Measurements from ENCODE around the gene ETF1. TPM values are rescaled to one million over a fixed set of nuclear protein-coding genes. Genes with fewer than 3 reads are reported as not detected.

ETF1 gene
- total RNA-seq, 2 experiments from 2014 or later, result 131 to 132 TPM

DNA sequence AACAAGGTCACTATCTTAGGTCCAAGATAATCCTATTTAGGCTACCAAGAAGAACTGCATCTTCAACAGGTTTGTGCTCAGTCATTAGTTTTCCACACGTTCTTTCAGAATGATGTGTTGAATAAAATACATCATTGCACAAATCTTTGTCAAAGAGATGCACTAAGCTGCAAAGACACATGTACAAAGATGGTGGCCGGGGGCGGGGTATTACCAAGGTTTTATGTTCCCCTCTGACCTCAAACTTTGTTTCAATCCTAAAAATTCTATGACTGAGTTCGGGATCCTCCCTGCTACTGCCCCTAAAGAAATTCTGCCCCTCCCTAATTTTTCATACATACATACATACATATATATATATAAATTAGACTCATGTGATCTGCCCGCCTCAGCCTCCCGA lies 17.9 kb upstream of the ETF1 start:
- Mint-ChIP-seq H3K9me3 (no peaks in the 10 kb centered on the region), H3K27ac (peak overlapping the region; percentile 55), H3K36me3 (peaks cover 69% of the 10 kb centered on the region), H3K27me3 (no peaks in the 10 kb centered on the region), H3K4me1 (ENCODE audit: low read depth) (peaks cover 42% of the 10 kb centered on the region), H3K4me3 (no peak overlapping the region)
- intact Hi-C loops (cut with micrococcal nuclease), result no loop called here
- POLR2A ChIA-PET, result no interaction called here
- CTCF ChIA-PET, result interaction anchor here (1.0 kb wide), 1 partner anchor 13 kb away, joined by 3 read pairs; no protein-coding TSS in a partner anchor
- DNase-seq, result no peak

DNA sequence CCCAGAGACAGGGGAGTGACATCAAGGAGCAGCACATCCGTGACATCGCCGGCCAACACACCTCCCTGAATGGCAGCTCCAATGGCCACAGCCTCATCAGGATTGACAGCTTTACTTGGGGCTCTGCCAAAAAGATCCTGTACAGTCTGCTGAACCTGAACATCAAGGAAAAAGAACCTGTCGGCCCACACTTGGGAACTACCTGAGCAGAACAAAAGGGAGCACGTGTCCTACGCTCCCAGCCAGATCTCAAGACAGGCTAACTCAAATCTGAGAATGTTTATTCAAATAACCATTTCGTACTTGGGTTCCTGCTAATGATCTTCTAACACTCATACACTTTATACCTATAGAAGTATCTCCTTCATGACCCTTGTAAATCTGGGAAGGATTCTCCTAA lies 16.9 kb upstream of the ETF1 start:
- peak overlapping the region; percentile 58 for H3K27ac Mint-ChIP-seq
- POLR2A ChIA-PET, result no interaction called here

DNA sequence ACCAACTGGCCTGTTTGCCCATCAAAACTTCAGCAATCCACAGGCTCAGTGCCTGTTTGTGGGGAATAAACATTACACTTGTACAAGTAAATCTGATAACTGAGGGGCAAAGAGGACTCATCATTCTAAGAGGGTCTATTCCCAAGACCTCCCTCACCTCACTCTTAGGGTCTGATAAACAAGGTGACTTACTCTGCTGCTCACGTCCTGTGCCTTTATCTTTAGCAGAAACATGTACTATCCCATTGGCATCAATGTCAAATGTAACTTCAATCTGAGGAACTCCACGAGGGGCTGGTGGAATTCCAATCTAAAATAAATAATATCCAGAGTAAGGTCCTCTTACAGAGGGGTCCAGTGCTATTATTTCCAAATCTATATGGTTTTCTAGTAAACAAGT lies 14.6 kb upstream of the ETF1 start:
- peaks cover 16% of the 10 kb centered on the region for H3K4me1 Mint-ChIP-seq (ENCODE audit: low read depth)
- DNase-seq, result no peak
- no peaks in the 10 kb centered on the region for H3K9me3 Mint-ChIP-seq
- POLR2A ChIA-PET, result no interaction called here
- no peaks in the 10 kb centered on the region for H3K27me3 Mint-ChIP-seq
- no peak overlapping the region for H3K27ac Mint-ChIP-seq
- intact Hi-C loops (cut with micrococcal nuclease), result no loop called here
- no peak overlapping the region for H3K4me3 Mint-ChIP-seq
- CTCF ChIA-PET, result interaction anchor here (1.6 kb wide), 1 partner anchor 10 kb away, joined by 5 read pairs; no protein-coding TSS in a partner anchor
- H3K36me3 Mint-ChIP-seq, result peaks cover 64% of the 10 kb centered on the region

More for the DNA sequence above, 16.9 kb upstream of the ETF1 start:
- CTCF ChIA-PET, result no interaction called here
- Mint-ChIP-seq H3K9me3 (no peaks in the 10 kb centered on the region), H3K4me1 (ENCODE audit: low read depth) (peaks cover 33% of the 10 kb centered on the region), H3K36me3 (peaks cover 63% of the 10 kb centered on the region), H3K27me3 (no peaks in the 10 kb centered on the region), H3K4me3 (no peak overlapping the region)
- DNase-seq, result no peak
- intact Hi-C loops (cut with micrococcal nuclease), result no loop called here

DNA sequence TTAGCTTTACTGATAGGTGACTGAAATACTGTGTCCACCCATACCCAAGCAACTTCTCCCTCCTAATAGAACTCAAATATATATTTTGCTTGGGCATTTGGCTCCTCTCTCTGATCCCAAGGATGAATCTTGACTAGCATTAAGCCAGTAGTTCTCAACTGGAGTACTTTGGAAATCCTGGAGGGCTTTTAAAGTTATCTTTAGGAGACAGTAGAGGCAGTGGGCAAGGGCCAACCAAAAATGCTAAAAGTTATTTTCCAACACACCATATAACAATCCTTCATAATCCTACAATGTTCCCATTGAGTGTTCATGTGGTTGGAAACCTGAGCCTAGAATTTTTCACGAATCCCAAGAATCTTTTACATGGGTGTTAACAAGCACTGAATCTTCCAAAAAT lies 11.1 kb upstream of the ETF1 start:
- Mint-ChIP-seq H3K4me1 (ENCODE audit: low read depth) (peaks cover 7% of the 10 kb centered on the region), H3K4me3 (no peak overlapping the region), H3K27me3 (no peaks in the 10 kb centered on the region), H3K27ac (no peak overlapping the region), H3K36me3 (peaks cover 46% of the 10 kb centered on the region), H3K9me3 (no peaks in the 10 kb centered on the region)
- no peak for DNase-seq
- POLR2A ChIA-PET, result interaction anchor here (1.9 kb wide), 1 partner anchor 11 kb away, joined by 8 read pairs; the partner anchor contains the start of gene ETF1
- intact Hi-C loops (cut with micrococcal nuclease), result no loop called here
- CTCF ChIA-PET, result no interaction called here

DNA sequence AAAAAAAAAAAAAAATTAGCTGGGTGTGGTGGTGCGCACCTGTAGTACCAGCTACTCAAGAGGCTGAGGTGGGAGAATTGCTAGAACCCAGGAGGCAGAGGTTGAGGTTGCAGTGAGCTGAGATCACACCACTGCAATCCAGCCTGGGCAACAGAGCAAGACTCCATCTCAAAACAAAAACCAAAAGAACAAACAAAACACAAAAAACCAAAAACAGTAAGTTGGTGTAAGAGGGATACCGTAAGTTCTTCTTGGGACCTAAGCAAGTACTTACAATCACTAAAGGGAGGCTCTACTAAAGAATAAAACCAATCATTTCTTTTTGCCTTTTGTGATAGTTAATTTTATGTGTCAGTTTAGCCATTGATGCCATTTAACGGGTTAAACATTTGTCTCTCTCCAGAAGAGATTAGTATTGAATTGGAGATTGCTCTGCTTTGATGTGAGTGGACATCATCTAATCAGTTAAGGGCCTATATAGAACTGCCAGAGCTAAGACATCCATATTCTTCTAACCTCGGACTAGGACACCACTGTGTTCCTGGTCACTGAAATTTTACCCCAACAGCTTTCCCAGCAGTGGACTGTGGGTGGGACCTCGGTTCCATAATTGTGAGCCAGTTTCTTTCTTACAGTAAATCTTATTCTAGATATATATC lies 10.5 kb upstream of the ETF1 start:
- H3K4me1 Mint-ChIP-seq (ENCODE audit: low read depth), result peaks cover 7% of the 10 kb centered on the region
- no peak for DNase-seq
- H3K27ac Mint-ChIP-seq, result no peak overlapping the region
- ChIA-PET CTCF (no interaction called here), POLR2A (interaction anchor here (1.6 to 1.9 kb wide), 2 partner anchors 10 kb away, joined by 8 to 11 read pairs; partner anchors contain the start of gene ETF1)
- intact Hi-C loops (cut with micrococcal nuclease), result no loop called here
- no peaks in the 10 kb centered on the region for H3K27me3 Mint-ChIP-seq
- H3K9me3 Mint-ChIP-seq, result no peaks in the 10 kb centered on the region
- peaks cover 41% of the 10 kb centered on the region for H3K36me3 Mint-ChIP-seq
- H3K4me3 Mint-ChIP-seq, result no peak overlapping the region

DNA sequence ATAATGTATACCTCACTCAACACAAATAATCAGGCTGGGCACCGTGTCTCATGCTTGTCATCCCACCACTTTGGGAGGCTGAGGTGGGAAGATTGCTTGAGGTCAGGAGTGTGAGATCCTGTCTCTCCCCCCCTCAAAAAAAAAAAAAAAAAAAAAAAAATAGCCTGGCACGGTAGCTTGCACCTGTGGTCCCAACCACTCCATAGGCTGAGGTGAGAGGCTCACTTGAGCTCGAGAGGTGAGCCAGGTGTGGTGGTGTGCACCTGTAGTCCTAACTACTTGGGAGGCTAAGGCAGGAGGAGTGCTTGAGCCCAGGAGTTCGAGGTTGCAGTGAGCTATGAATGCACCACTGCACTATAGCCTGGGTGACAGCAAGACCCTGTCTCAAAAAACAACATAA lies 9.6 kb upstream of the ETF1 start:
- intact Hi-C loops (cut with micrococcal nuclease), result no loop called here
- H3K27me3 Mint-ChIP-seq, result no peaks in the 10 kb centered on the region
- H3K4me1 Mint-ChIP-seq (ENCODE audit: low read depth), result peaks cover 15% of the 10 kb centered on the region
- ChIA-PET POLR2A (interaction anchor here (1.6 kb wide), 1 partner anchor 10 kb away, joined by 11 read pairs; the partner anchor contains the start of gene ETF1), CTCF (interaction anchor here (1.5 kb wide), 1 partner anchor 103 kb away, joined by 3 read pairs; no protein-coding TSS in a partner anchor)
- H3K9me3 Mint-ChIP-seq, result no peaks in the 10 kb centered on the region
- DNase-seq, result no peak
- no peak overlapping the region for H3K4me3 Mint-ChIP-seq
- peaks cover 34% of the 10 kb centered on the region for H3K36me3 Mint-ChIP-seq
- H3K27ac Mint-ChIP-seq, result no peak overlapping the region

DNA sequence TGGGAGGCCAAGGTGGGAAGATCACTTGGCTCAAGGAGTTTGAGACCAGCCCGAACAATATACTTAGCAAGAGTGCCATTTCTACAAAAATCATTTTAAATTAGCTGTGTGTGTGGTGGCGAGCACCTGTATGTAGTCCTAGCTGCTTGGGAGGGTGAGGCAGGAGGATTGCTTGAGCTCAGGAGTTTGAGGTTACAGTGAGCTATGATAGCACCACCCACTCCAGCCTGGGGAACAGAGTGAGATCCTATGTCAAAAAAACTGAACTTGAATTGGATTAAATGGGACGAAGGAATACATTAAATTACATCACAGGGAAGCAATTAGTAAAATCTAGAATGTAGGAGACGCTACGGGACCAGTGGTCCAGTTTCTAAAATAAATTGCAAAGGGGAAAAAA lies 6.4 kb upstream of the ETF1 start:
- DNase-seq, result no peak
- H3K27ac Mint-ChIP-seq, result no peak overlapping the region
- ChIA-PET POLR2A (interaction anchor here (2.4 kb wide), 1 partner anchor 26 kb away, joined by 7 read pairs; the partner anchor contains the start of gene HSPA9), CTCF (interaction anchor here (0.6 to 2.0 kb wide), 6 partner anchors 20 to 102 kb away, joined by 3 to 8 read pairs (median 4); no protein-coding TSS in a partner anchor)
- H3K36me3 Mint-ChIP-seq, result peaks cover 18% of the 10 kb centered on the region
- peaks cover 40% of the 10 kb centered on the region for H3K4me1 Mint-ChIP-seq (ENCODE audit: low read depth)
- no peaks in the 10 kb centered on the region for H3K9me3 Mint-ChIP-seq
- intact Hi-C loops (cut with micrococcal nuclease), result loop anchor here (10.0 kb wide), 1 partner anchor 1625 kb away; the partner anchor contains the start of gene CYSTM1
- no peaks in the 10 kb centered on the region for H3K27me3 Mint-ChIP-seq
- H3K4me3 Mint-ChIP-seq, result no peak overlapping the region

DNA sequence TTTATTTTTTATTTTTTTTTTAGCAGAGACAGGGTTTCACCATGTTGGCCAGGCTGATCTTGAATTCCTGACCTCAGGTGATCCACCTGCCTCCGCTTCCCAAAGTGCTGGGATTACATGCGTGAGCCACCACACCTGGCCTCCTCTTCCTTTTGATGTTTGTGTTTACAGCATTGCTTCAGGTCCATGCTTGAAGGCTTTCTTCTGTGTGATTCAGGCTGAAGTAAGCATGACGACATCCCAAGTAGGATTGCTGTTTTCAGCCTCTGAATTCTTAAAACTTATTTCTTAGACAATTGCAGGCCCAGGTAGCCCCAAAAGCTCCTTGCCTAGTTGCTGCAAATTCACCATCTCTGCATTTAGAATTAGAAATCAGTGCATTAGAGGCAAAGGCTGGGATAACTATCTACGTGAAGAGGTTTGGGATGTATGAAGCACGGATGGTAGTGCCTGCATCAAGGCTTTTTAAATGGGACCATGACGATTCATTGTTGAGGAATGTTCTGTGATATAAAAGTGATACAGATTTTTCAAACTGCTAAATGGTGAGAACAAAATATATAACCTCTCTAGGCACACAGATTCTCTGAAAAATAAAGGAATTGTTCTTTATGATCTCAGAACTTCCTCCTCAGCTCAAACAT lies 3.0 kb upstream of the ETF1 start:
- Mint-ChIP-seq H3K27ac (no peak overlapping the region), H3K4me1 (ENCODE audit: low read depth) (peaks cover 52% of the 10 kb centered on the region), H3K27me3 (no peaks in the 10 kb centered on the region), H3K9me3 (no peaks in the 10 kb centered on the region), H3K36me3 (peaks cover 25% of the 10 kb centered on the region), H3K4me3 (no peak overlapping the region)
- ChIA-PET CTCF (interaction anchor here (0.6 to 1.3 kb wide), 2 partner anchors 9 to 86 kb away, joined by 3 read pairs; no protein-coding TSS in a partner anchor), POLR2A (interaction anchor here (1.2 kb wide), 1 partner anchor 10 kb away, joined by 5 read pairs; no protein-coding TSS in a partner anchor)
- intact Hi-C loops (cut with micrococcal nuclease), result loop anchor here (10.0 kb wide), 1 partner anchor 1629 kb away; the partner anchor contains the start of gene CYSTM1
- no peak for DNase-seq

DNA sequence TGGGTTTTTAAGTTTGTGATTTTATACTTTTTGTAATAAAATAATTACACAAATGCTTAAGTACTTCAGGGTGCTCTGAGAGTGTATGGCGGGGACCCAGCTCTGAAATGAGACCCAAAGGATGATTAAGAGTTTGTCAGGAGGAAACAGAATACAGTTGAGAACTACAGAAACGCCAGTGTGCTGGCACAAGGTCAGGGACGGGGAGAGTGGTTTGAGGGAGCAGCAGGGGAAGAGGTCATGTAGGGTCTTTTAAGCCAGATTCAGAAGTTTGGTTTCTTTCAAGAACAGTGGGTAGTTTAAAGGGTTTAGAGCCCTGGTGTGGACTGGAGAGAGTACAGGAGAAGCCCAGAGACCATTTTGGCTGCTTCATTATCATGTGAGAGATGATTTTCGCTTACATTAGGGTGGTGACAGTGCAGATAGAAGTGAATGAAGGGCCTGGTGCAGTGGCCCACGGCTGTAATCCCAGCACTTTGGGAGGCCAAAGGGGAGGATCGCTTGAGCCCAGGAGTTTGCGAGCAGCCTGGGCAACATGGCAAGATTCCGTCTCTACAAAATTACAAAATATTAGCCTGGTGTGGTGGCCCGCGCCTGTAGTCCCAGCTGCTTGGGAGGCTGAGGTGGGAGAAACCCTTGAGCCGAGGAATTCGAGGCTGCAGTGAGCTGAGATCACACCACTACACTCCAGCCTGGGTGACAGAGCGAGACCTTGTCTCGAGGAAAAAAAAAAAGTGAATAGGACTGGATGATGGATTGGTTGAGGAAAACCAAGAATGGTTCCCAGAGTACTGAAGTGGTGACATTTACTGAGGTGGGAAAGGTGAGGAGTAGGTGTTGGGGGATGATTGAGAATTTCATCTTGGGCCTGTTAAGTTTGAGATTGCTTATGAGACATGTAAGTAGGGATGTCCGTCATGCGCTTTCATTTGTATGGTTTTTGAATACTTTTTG lies 1.4 kb upstream of the ETF1 start:
- intact Hi-C loops (cut with micrococcal nuclease), result loop anchor here (5.0 to 10.0 kb wide), 2 partner anchors 207 to 1630 kb away; partner anchors contain the start of genes CYSTM1 and FAM53C
- POLR2A ChIA-PET, result interaction anchor here (1.0 to 2.9 kb wide), 12 partner anchors 8 to 797 kb away, joined by 3 to 41 read pairs (median 9); partner anchors contain the start of genes CDC25C, EGR1, HSPA9 and KDM3B
- peak overlapping the region; percentile 100 for H3K27ac Mint-ChIP-seq
- peak; percentile 41 for DNase-seq
- peaks cover 66% of the 10 kb centered on the region for H3K4me1 Mint-ChIP-seq (ENCODE audit: low read depth)
- CTCF ChIA-PET, result interaction anchor here (1.3 to 3.0 kb wide), 7 partner anchors 21 to 508 kb away, joined by 3 to 18 read pairs (median 8); partner anchors contain the start of genes EGR1, HSPA9 and KDM3B
- H3K4me3 Mint-ChIP-seq, result peak overlapping the region; percentile 98
- no peaks in the 10 kb centered on the region for H3K9me3 Mint-ChIP-seq
- no peaks in the 10 kb centered on the region for H3K27me3 Mint-ChIP-seq
- peaks cover 26% of the 10 kb centered on the region for H3K36me3 Mint-ChIP-seq

DNA sequence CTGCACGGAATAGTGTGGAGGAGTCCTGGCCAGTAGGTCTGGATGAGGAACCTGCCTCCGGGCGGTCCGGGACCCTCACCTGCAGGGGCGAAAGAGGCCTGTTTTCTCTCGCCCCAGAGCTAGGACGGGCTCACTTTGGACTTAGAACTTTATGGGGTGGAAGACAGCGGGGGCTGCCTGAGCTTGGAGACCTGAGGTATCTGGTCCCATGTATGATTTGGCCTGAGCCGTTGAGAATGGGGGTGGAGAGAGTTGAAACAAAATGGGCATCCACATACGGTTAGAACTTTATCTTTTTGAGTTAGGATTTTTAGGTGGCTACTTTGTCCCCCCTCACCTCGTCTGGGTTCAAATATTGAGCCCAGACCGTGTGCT lies 681 bp upstream of the ETF1 start:
- Mint-ChIP-seq H3K4me1 (ENCODE audit: low read depth) (peaks cover 71% of the 10 kb centered on the region), H3K27me3 (no peaks in the 10 kb centered on the region), H3K36me3 (peaks cover 29% of the 10 kb centered on the region), H3K9me3 (no peaks in the 10 kb centered on the region), H3K27ac (peak overlapping the region; percentile 100), H3K4me3 (peak overlapping the region; percentile 98)
- POLR2A ChIA-PET, result interaction anchor here (0.6 to 2.9 kb wide), 20 partner anchors 8 to 798 kb away, joined by 3 to 41 read pairs (median 4); partner anchors contain the start of genes CDC23, CDC25C, EGR1 and FAM53C
- CTCF ChIA-PET, result interaction anchor here (0.7 to 3.0 kb wide), 9 partner anchors 12 to 507 kb away, joined by 3 to 18 read pairs (median 7); partner anchors contain the start of genes EGR1, HSPA9 and KDM3B
- DNase-seq, result no peak
- intact Hi-C loops (cut with micrococcal nuclease), result loop anchor here (1.0 to 10.0 kb wide), 8 partner anchors 32 to 1631 kb away; partner anchors contain the start of genes BRD8, CDC23, CYSTM1 and EGR1

Data from activated CD4-positive, alpha-beta memory T cell treated with anti-CD3 and anti-CD28 coated beads for 36 hours (primary cell).